ENCODE results near the gene ZNF132. TPM values are rescaled to one million over a fixed set of nuclear protein-coding genes. Genes with fewer than 3 reads are reported as not detected.

Gene ZNF132
- total RNA-seq, 4 donors from 2014 or later: 1.8 to 2.7 (median 2.4) TPM

DNA sequence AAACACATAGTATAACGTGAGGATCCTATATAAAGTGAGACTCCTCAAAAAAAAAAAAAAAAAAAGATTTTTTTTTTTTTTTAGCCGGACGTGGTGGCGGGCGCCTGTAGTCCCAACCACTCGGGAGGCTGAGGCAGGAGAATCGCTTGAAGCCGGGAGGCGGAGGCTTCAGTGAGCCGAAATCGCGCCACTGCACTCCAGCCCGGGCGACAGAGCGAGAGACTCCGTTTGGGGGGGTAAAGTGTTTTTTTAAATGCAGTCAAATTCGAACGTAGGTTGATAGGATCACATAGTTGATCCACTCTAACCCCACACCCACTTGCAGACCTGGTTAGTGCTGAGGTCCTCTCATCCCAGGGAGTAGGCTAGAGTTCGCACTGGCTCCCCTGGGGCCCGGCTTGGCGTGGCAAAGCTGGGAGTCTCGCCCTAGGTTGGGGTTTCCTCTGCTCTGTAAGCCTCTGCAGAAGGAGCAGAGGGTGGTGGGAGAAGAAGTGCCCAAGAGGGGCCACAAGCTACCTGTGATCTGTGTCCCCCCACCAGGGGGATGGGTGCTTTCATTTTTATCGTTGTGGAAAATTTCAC, 38.0 kb downstream of the ZNF132 start:
- peak overlapping the region; percentile 38 to 68 (median 54) for H3K27ac ChIP-seq
- H3K4me3 ChIP-seq: peak overlapping the region; percentile 58 to 61 (median 60)
- TF ChIP-seq, protein P1, sequence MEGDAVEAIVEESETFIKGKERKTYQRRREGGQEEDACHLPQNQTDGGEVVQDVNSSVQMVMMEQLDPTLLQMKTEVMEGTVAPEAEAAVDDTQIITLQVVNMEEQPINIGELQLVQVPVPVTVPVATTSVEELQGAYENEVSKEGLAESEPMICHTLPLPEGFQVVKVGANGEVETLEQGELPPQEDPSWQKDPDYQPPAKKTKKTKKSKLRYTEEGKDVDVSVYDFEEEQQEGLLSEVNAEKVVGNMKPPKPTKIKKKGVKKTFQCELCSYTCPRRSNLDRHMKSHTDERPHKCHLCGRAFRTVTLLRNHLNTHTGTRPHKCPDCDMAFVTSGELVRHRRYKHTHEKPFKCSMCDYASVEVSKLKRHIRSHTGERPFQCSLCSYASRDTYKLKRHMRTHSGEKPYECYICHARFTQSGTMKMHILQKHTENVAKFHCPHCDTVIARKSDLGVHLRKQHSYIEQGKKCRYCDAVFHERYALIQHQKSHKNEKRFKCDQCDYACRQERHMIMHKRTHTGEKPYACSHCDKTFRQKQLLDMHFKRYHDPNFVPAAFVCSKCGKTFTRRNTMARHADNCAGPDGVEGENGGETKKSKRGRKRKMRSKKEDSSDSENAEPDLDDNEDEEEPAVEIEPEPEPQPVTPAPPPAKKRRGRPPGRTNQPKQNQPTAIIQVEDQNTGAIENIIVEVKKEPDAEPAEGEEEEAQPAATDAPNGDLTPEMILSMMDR (IDR thresholded peaks at IDR 0.05 in 4 of 5, conservative IDR thresholded peaks at IDR 0.05 in 1 of 5): no peak
- TF ChIP-seq POLR2A (IDR thresholded peaks at IDR 0.05): no peak
- no peaks in the 10 kb centered on the region for H3K36me3 ChIP-seq
- ATAC-seq (no peak), DNase-seq (no peak)
- peaks cover 9 to 17% of the 10 kb centered on the region in 2 donors for H3K4me1 ChIP-seq
- intact Hi-C loops (cut with DNase I; ENCODE audit: low total_unique reads): loop anchor here (1.0 kb wide), 2 partner anchors 15 to 21 kb away; partner anchors contain the start of genes RPS5 and ZNF837
- in situ Hi-C loops (cut with MboI; ENCODE audit: low sequenced_read_pairs in 4 of 4): no loop called here
- peaks cover 9 to 13% (median 12%) of the 10 kb centered on the region in 3 donors for H3K27me3 ChIP-seq
- no peaks in the 10 kb centered on the region for H3K9me3 ChIP-seq

DNA sequence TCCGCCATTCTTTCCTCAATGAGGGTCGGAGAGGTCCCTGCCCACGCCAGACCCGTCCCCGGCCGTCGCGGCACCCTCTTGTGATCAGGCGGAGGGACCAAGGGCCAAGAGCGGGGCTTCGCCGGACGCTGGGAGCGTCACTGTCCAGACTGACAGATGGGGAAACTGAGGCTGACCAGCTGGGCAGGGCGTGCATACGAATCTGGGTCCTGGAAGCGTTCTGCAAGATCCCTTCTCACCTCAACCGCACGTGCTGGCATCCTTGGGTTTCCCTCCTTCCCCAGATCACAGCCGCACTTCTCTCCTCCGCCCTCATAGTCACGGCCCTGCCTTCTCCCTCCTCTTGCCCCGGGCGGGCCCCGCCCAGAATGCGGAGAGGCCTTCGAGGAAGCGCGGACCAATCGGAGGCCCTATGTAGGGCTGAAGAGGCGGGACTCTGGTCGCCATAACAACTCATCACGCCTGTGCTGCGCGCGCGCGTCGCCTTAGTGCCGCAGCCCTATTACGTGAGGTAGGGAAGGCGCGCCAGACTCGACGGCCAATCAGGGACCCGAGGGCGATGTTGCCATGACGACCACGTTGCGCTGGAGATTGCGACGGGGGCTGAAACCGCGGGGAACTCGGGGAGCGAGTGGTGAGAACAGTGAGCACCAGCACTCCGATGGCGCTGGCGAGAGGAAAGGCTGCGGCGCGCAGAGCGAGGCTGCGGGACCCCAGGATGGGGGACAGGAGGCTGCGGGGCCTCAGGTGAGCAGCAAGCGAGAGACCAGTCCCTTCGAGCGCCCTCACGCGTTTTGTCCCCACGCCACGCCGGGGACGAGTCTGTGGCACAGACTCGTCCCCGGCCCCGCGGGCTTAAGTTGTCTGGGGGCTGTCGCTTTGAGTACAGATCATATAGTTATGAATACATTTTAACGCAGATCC, 38.8 kb downstream of the ZNF132 start:
- intact Hi-C loops (cut with DNase I; ENCODE audit: low total_unique reads): loop anchor here (1.0 kb wide), 2 partner anchors 14 to 20 kb away; partner anchors contain the start of genes RPS5 and ZNF837
- peak overlapping the region; percentile 38 to 68 (median 54) for H3K27ac ChIP-seq
- H3K27me3 ChIP-seq: peaks cover 12 to 18% (median 14%) of the 10 kb centered on the region in 3 donors
- in situ Hi-C loops (cut with MboI; ENCODE audit: low sequenced_read_pairs in 4 of 4): no loop called here
- no peaks in the 10 kb centered on the region for H3K36me3 ChIP-seq
- peak; percentile 100 for ATAC-seq
- H3K9me3 ChIP-seq: no peaks in the 10 kb centered on the region
- DNase-seq: peak; percentile 97 to 99
- peak in 1 of 2 donors; percentile 32 for TF ChIP-seq POLR2A (IDR thresholded peaks at IDR 0.05)
- TF ChIP-seq, protein P1 (IDR thresholded peaks at IDR 0.05 in 4 of 5, conservative IDR thresholded peaks at IDR 0.05 in 1 of 5): no peak
- peak overlapping the region; percentile 58 to 62 (median 61) for H3K4me3 ChIP-seq
- peaks cover 8 to 17% of the 10 kb centered on the region in 2 donors for H3K4me1 ChIP-seq

DNA sequence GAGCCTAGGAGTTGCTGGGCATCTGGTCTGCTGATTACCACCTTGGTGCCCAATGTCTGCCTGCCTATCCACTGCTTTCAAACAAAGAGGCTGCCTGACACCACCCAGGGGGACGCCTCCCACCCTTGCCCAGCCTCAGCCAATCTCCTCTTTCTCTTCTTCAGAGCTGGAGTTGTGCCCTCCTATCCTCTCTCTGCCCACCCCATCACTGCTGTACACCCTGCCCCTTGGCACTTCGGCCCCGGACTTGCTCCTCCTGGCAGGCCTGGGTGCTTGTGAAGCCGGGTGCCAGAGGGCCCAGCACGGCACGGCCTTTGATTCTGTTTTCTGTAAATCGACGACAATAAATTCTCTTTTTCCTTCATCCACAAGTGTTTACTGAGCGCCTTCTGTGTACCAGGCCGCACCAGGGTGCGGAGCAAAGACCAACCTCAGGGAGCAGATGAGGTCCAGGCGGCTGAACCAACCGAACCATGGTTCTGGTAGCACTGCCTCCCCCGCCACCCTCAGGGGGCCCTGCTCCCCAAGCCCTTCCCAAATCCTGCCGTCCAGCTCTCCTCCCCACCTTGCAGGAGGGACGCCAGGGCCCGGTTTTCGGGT, 39.5 kb downstream of the ZNF132 start:
- H3K4me1 ChIP-seq: peaks cover 8 to 17% of the 10 kb centered on the region in 2 donors
- peaks cover 18 to 25% (median 19%) of the 10 kb centered on the region in 3 donors for H3K27me3 ChIP-seq
- ATAC-seq: no peak
- intact Hi-C loops (cut with DNase I; ENCODE audit: low total_unique reads) (no loop called here), in situ Hi-C loops (cut with MboI; ENCODE audit: low sequenced_read_pairs in 4 of 4) (no loop called here)
- H3K27ac ChIP-seq: peak overlapping the region in 1 of 4 donors; percentile 49
- no peaks in the 10 kb centered on the region for H3K36me3 ChIP-seq
- DNase-seq: no peak
- H3K4me3 ChIP-seq: peak overlapping the region; percentile 58 to 62 (median 61)
- TF ChIP-seq, protein P1 (IDR thresholded peaks at IDR 0.05 in 4 of 5, conservative IDR thresholded peaks at IDR 0.05 in 1 of 5): no peak
- no peaks in the 10 kb centered on the region for H3K9me3 ChIP-seq

DNA sequence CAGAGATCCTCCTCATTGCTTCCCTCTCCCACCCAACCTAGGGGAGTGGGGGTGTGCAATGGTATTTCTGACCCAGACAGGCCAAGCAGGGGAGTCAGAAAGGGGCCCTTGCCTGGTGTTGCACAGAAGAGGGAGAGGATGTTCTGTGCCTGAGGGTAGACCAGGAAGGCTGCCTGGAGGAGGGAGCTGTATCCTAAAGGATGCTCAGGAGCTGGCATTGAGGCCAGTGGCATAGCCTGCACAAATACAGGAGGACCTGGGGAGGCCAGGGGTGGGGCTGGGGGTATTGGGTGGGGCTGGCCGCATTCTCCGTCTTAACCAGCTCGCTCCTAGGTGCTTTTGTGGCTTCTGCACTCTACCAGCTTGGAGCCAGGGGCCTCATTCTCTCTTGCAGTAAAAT, 40.0 kb downstream of the ZNF132 start:
- ATAC-seq (no peak), DNase-seq (no peak)
- Histone ChIP-seq H3K27me3 (peaks cover 18 to 25% (median 19%) of the 10 kb centered on the region in 3 donors), H3K27ac (no peak overlapping the region), H3K9me3 (no peaks in the 10 kb centered on the region), H3K36me3 (peaks cover 0 to 1% of the 10 kb centered on the region in 2 donors), H3K4me3 (no peak overlapping the region), H3K4me1 (peaks cover 8 to 17% of the 10 kb centered on the region in 2 donors)
- intact Hi-C loops (cut with DNase I; ENCODE audit: low total_unique reads): no loop called here
- in situ Hi-C loops (cut with MboI; ENCODE audit: low sequenced_read_pairs in 4 of 4): no loop called here
- TF ChIP-seq POLR2A (IDR thresholded peaks at IDR 0.05): no peak
- TF ChIP-seq, protein P1 (IDR thresholded peaks at IDR 0.05 in 4 of 5, conservative IDR thresholded peaks at IDR 0.05 in 1 of 5): no peak
